Measurements from ENCODE around the gene ECPAS. TPM values are rescaled to one million over a fixed set of nuclear protein-coding genes. Genes with fewer than 3 reads are reported as not detected.
"Not testable (repeated sequence)": the region's sequence is repeated elsewhere in the genome, so short reads cannot be mapped to it uniquely, and the experiment has no call there.

Gene ECPAS
- total RNA-seq, 2 experiments from 2014 or later, result 66.0 to 68.1 TPM

DNA sequence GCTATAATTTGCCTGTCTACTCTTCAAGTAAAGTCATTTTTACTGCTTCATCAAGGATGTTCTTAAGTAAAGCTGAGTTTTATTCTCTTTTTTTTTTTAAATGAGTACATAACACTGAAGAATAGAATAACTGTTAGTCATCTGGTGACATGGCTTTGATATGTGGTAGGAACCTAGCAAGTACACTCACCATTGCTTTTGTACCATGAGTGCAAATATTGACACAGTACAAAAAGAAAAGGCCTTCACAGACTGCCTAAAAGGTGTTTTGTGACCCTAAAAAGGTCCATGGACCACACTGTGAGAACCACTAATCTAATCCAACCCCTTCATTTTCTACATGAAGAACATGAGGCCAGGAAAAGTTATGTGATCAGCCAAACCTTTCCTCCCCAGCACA, 55.0 kb downstream of the ECPAS start:
- Mint-ChIP-seq H3K4me3 (no peak overlapping the region), H3K36me3 (ENCODE audit: low read depth) (peaks cover 70% of the 10 kb centered on the region), H3K9me3 (no peaks in the 10 kb centered on the region), H3K4me1 (peaks cover 15% of the 10 kb centered on the region), H3K27me3 (no peaks in the 10 kb centered on the region), H3K27ac (no peak overlapping the region)
- DNase-seq, result no peak
- ChIA-PET POLR2A (interaction anchor here (0.8 kb wide), 1 partner anchor 38 kb away, joined by 5 read pairs; no protein-coding TSS in a partner anchor), CTCF (no interaction called here)

DNA sequence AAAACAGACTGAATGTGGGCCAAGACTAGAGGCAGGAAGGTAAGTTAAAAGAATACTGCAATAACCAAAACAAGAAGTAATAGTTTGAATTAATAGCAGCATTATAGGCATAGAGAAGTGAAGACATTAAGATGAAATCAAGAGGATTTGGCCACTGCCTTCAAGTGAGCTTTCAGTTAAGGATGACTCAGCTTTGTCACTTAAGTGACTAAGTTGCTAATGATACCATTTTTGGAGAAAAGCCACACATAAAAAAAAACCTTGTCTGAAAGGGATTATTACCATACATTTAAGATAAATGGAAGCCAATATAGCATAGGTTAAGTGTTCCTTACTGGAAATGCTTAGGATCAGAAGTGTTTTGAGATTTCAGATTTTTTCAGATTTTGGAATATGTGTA, 57.0 kb downstream of the ECPAS start:
- Mint-ChIP-seq H3K4me1 (peaks cover 15% of the 10 kb centered on the region), H3K27ac (peak overlapping the region; percentile 52), H3K9me3 (no peaks in the 10 kb centered on the region), H3K36me3 (ENCODE audit: low read depth) (peaks cover 78% of the 10 kb centered on the region), H3K4me3 (no peak overlapping the region), H3K27me3 (no peaks in the 10 kb centered on the region)
- ChIA-PET POLR2A (no interaction called here), CTCF (interaction anchor here (0.7 kb wide), 1 partner anchor 948 kb away, joined by 3 read pairs; no protein-coding TSS in a partner anchor)
- DNase-seq, result no peak

DNA sequence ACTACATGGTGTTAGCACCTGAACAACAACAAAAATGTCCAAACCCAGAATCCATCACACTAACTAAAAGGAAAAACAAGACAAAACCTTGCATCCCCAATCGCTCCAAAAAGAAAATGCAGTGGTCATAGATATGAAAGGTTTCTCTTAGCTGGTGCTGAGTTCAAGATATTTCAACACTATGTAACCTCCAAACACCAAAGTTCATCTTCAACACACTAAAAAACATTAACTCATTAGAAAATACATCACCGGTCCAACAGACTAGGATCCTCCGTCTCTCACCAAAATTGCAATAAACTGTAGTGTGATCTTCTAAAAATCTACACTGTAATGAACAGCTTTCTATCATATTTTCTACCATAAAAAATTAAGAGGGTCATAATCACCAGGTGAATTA, 60.8 kb downstream of the ECPAS start:
- H3K27me3 Mint-ChIP-seq, result no peaks in the 10 kb centered on the region
- no peak for DNase-seq
- no peak overlapping the region for H3K27ac Mint-ChIP-seq
- no peak overlapping the region for H3K4me3 Mint-ChIP-seq
- H3K36me3 Mint-ChIP-seq (ENCODE audit: low read depth), result peaks cover 69% of the 10 kb centered on the region
- POLR2A ChIA-PET, result no interaction called here
- CTCF ChIA-PET, result no interaction called here
- no peaks in the 10 kb centered on the region for H3K9me3 Mint-ChIP-seq
- peaks cover 15% of the 10 kb centered on the region for H3K4me1 Mint-ChIP-seq

DNA sequence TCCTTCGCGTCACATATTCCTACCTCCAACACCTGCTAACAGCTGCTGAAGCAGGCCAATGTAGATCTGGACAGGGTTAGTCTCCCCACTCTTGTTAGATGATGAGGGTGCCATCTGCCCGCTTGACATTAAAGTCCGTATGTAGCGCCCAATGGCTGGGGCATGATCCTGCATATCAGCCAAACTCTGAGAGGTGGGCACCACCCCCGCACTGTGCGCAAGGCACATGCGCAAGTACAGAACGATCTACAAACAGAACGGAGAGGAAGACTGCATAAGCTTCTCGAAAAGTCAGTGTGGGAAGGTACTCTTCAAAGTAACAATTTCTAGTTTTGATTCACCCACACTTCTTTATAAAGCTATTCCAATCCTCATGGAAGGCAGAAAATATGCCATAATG, 69.8 kb downstream of the ECPAS start:
- Mint-ChIP-seq H3K36me3 (ENCODE audit: low read depth) (peaks cover 66% of the 10 kb centered on the region), H3K27me3 (no peaks in the 10 kb centered on the region), H3K27ac (no peak overlapping the region), H3K4me1 (no peaks in the 10 kb centered on the region), H3K4me3 (no peak overlapping the region), H3K9me3 (no peaks in the 10 kb centered on the region)
- CTCF ChIA-PET, result no interaction called here
- POLR2A ChIA-PET, result no interaction called here
- DNase-seq, result no peak

DNA sequence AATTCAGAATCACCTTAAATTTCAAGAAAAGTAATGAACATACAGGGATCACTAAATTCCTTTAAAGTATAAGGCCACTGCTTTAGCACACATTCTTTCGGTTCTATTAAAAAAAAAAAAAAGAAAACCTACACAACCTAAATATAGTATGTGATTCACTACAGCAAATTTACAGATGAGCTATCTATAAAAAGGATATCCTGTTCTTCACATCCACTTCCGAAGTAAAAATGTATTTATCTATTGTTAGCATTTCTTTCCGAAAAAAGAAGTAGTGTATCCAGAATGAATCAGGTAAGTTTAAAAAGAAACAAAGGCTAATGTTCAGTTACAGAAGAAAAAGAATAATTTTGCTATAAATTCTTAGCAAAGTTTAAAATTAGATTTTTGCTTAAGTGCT, 70.2 kb downstream of the ECPAS start:
- CTCF ChIA-PET, result no interaction called here

DNA sequence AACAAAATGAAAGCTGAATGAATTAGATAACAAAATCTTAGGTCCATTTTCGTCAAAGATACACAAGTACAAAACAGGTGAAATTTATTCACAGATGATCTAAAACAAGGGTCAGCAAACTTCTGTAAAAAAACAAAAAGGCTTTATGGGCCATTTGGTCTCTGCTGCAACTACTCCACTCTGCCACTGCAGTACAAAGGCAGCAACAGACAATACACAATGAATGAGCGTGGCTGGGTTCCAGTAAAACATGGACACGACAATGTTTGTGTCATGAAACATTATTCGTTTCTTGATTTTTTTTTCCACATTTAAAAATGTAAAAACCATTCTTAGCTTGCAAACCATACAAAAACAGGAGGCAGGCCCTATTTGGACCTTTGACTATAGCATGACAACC, 71.9 kb downstream of the ECPAS start:
- Mint-ChIP-seq H3K9me3 (no peaks in the 10 kb centered on the region), H3K4me1 (no peaks in the 10 kb centered on the region), H3K27me3 (no peaks in the 10 kb centered on the region), H3K27ac (no peak overlapping the region), H3K36me3 (ENCODE audit: low read depth) (peaks cover 81% of the 10 kb centered on the region), H3K4me3 (no peak overlapping the region)
- no peak for DNase-seq
- POLR2A ChIA-PET, result no interaction called here
- CTCF ChIA-PET, result interaction anchor here (1.3 kb wide), 1 partner anchor 11 kb away, joined by 4 read pairs; no protein-coding TSS in a partner anchor

More for the DNA sequence above, 70.2 kb downstream of the ECPAS start:
- POLR2A ChIA-PET, result no interaction called here
- H3K36me3 Mint-ChIP-seq (ENCODE audit: low read depth), result peaks cover 66% of the 10 kb centered on the region
- H3K4me1 Mint-ChIP-seq, result no peaks in the 10 kb centered on the region
- H3K27me3 Mint-ChIP-seq, result no peaks in the 10 kb centered on the region
- no peak for DNase-seq
- H3K9me3 Mint-ChIP-seq, result no peaks in the 10 kb centered on the region
- no peak overlapping the region for H3K27ac Mint-ChIP-seq
- no peak overlapping the region for H3K4me3 Mint-ChIP-seq

DNA sequence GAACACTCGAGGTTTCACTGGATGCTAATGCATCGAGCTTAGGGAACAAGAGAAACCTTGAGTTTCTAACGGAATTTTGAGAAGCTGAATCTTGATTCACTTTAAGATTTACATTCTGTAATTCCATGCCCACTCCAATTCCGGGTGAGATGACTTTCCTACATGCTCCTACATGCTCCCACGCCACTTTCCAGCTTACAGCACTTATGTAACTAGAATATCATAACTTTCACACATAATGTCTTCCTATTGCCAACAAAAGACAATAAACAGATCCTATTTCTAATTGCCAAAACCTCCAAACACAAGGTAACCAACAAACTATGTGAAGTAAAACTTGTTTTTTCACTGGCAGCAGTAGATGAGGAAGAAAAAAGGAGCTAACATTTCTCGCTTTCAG, 72.9 kb downstream of the ECPAS start:
- Mint-ChIP-seq H3K4me3 (no peak overlapping the region), H3K27ac (no peak overlapping the region), H3K36me3 (ENCODE audit: low read depth) (peaks cover 82% of the 10 kb centered on the region), H3K4me1 (no peaks in the 10 kb centered on the region), H3K27me3 (no peaks in the 10 kb centered on the region), H3K9me3 (no peaks in the 10 kb centered on the region)
- DNase-seq, result no peak
- POLR2A ChIA-PET, result no interaction called here
- CTCF ChIA-PET, result interaction anchor here (0.5 to 1.3 kb wide), 2 partner anchors 10 to 94 kb away, joined by 3 to 4 read pairs; no protein-coding TSS in a partner anchor

DNA sequence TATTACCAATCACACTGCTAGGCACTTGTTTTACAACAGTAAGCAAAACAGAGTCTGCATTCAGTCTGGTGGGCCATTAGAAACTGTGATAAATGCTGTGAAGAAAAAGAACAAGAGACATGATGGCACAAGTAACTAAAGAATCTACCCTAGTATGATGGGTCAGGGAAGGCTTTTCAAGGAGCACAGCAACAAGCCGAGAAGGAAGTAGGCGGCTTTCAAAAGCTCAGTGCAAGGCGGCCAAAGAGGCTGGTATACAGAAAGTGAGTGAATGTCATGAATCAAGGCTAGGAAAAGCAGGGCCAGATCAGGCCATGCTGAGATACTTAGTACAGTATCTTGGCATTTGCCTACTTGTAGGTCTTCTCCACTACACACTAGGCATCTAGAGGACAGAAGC, 76.4 kb downstream of the ECPAS start:
- no peak overlapping the region for H3K4me3 Mint-ChIP-seq
- no peak for DNase-seq
- H3K9me3 Mint-ChIP-seq, result peaks cover 16% of the 10 kb centered on the region
- ChIA-PET POLR2A (interaction anchor here (1.1 kb wide), 1 partner anchor 10 kb away, joined by 4 read pairs; no protein-coding TSS in a partner anchor), CTCF (no interaction called here)
- H3K27me3 Mint-ChIP-seq, result no peaks in the 10 kb centered on the region
- H3K36me3 Mint-ChIP-seq (ENCODE audit: low read depth), result peaks cover 87% of the 10 kb centered on the region
- H3K4me1 Mint-ChIP-seq, result peaks cover 6% of the 10 kb centered on the region
- no peak overlapping the region for H3K27ac Mint-ChIP-seq

DNA sequence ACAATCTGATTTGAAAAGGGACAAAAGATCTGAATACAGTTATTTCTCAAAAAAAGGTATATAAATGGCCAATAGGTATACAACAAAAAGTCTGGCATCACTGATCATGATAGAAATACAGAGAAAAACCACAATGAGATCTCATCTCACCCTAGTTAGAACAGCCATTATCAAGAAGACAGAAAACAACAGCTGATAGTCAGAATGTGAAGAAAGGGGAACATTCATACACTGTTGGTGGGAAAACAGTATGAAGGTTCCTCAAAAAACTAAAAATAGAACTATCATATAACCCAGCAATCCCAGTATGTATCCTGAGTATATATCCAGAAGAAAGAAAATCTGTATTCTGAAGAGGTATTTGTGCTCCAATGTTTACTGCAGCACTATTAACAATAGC, 78.5 kb downstream of the ECPAS start:
- Mint-ChIP-seq H3K9me3 (peaks cover 34% of the 10 kb centered on the region), H3K27me3 (no peaks in the 10 kb centered on the region), H3K4me3 (no peak overlapping the region), H3K27ac (no peak overlapping the region), H3K36me3 (ENCODE audit: low read depth) (peaks cover 90% of the 10 kb centered on the region), H3K4me1 (peaks cover 6% of the 10 kb centered on the region)
- ChIA-PET CTCF (interaction anchor here (0.7 kb wide), 1 partner anchor 25 kb away, joined by 3 read pairs; no protein-coding TSS in a partner anchor), POLR2A (no interaction called here)
- DNase-seq, result no peak

DNA sequence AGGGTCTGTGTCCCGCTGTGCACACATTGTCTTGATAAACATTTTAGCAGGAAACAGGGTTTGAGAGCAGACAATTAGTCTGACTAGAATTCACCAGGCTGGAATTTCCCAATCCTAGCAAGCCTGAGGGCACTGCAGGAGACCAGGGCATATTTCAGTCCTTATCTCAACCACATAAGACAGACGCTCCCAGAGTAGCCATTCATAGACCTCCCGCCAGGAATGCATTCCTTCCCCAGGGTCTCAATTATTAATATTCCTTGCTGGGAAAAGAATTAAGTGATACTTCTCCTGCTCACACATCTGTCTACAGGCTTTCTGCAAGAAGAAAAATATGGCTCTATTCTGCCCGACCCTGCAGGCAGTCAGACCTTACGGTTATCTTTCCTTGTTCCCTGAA, 82.7 kb downstream of the ECPAS start:
- H3K27me3 Mint-ChIP-seq, H3K4me3 Mint-ChIP-seq, DNase-seq, H3K4me1 Mint-ChIP-seq, POLR2A ChIA-PET, H3K27ac Mint-ChIP-seq: not testable (repeated sequence)
- CTCF ChIA-PET, result interaction anchor here (0.6 to 1.1 kb wide), 2 partner anchors 10 to 30 kb away, joined by 3 to 4 read pairs; no protein-coding TSS in a partner anchor
- Mint-ChIP-seq H3K36me3 (ENCODE audit: low read depth) (peaks cover 83% of the 10 kb centered on the region), H3K9me3 (peaks cover 39% of the 10 kb centered on the region)

DNA sequence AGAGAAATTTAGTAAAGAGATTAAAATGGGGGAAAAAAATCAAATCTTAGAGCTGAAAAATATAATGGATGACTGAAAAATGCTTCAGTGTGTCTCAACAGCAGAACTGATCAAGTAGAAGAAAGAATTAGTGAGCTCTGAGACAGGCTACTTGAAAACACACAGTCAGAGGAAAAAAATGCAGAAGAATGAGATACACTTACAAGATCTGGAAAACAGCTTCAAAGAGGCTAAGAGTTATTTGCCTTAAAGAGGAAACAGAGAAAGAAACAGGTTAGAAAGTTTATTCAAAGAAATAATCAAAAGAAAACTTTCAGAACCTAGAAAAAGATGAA, 83.7 kb downstream of the ECPAS start:
- Mint-ChIP-seq H3K27me3 (no peaks in the 10 kb centered on the region), H3K4me1 (peaks cover 3% of the 10 kb centered on the region), H3K27ac (no peak overlapping the region), H3K9me3 (peaks cover 34% of the 10 kb centered on the region), H3K4me3 (no peak overlapping the region), H3K36me3 (ENCODE audit: low read depth) (peaks cover 77% of the 10 kb centered on the region)
- ChIA-PET POLR2A (no interaction called here), CTCF (interaction anchor here (0.5 to 1.2 kb wide), 4 partner anchors 9 to 528 kb away, joined by 3 to 7 read pairs (median 4); no protein-coding TSS in a partner anchor)
- no peak for DNase-seq

DNA sequence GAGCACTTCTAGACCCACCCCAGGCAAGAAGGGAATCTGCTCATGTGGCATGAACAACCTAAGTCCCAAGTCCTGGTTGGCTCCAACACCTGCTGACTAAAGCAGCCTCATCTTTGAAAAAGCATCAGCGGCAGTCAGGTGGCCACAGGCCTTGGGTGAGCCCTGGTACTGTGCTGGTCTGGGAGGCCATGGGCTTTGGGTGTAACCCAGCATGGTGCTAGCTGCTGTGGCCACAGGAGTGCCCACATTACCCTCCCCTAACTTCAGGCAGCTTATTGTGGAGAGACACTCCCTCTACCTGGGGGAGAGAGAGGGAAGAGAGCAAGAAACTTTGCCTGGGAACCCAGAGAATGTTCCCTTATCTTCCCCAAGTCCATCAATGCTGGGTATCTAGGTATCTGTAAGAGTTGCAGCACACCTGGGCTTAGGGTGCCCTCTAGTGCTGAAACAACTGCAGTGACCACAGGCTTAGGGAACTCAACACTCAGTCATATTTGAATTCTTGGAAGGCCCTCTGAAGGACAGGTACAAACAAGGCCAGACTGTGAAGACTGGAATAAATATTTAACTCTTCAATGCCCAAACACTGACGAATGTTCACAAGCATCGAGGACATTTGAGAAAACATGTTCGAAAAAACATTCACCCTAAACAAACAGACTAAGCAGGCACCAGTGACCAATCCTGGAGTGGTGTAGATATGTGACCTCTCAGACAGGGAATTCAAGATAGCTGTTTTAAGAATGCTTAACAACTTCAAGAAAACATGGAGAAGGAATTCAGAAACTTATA, 84.2 kb downstream of the ECPAS start:
- Mint-ChIP-seq H3K36me3 (ENCODE audit: low read depth) (peaks cover 77% of the 10 kb centered on the region), H3K9me3 (peaks cover 29% of the 10 kb centered on the region), H3K27ac (no peak overlapping the region), H3K4me1 (peaks cover under 1% of the 10 kb centered on the region), H3K27me3 (no peaks in the 10 kb centered on the region), H3K4me3 (no peak overlapping the region)
- ChIA-PET CTCF (interaction anchor here (0.5 to 1.2 kb wide), 4 partner anchors 10 to 528 kb away, joined by 3 to 7 read pairs (median 4); no protein-coding TSS in a partner anchor), POLR2A (no interaction called here)
- DNase-seq, result peak; percentile 23

DNA sequence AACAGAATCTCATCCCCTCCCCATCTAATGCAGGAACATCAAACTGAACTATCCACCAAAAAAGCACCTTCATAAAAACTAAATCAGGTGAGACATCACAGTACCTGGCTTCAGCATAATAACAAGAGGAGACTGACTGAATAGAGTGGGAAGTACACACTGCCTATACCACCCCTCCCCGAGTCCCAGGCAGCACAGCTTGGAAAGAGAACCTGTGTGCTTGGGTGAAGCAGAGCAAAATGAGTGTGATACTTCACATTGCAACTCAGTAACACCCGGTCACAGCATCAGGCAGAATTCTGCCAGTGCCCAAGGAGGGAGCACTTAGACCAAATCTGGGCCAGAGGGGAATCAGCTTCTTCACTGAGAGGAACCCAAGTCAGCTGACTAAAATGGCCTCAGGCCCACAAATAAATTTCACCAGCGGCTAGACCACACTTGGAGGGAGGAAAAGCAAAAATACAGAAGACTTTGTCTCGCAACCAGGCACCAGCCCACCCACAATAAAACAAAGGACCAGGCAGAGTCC, 84.9 kb downstream of the ECPAS start:
- ChIA-PET CTCF (no interaction called here), POLR2A (no interaction called here)
- H3K9me3 Mint-ChIP-seq, result peaks cover 22% of the 10 kb centered on the region

DNA sequence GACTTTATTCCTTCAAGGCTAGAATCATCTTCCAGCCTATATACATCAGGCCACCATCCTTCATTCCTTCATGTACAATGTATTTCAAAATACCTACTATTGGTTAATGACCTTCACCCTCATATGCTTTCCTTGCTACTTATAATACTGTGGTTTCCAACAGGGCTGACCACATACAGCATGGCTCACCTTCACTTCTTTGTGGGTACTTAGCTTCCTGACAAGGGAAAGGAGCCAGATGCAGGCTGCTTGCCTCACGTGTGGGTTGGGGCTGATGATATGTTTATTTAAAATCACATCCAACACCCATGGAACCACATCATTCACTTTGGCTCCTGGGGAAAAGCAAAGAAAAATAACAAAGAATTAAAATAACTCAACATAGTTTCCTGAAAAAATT, 90.2 kb downstream of the ECPAS start:
- no peak overlapping the region for H3K4me3 Mint-ChIP-seq
- no peaks in the 10 kb centered on the region for H3K9me3 Mint-ChIP-seq
- H3K27me3 Mint-ChIP-seq, result no peaks in the 10 kb centered on the region
- H3K27ac Mint-ChIP-seq, result no peak overlapping the region
- ChIA-PET CTCF (no interaction called here), POLR2A (no interaction called here)
- peaks cover 53% of the 10 kb centered on the region for H3K36me3 Mint-ChIP-seq (ENCODE audit: low read depth)
- H3K4me1 Mint-ChIP-seq, result peaks cover 6% of the 10 kb centered on the region
- DNase-seq, result no peak

More for the DNA sequence above, 84.9 kb downstream of the ECPAS start:
- no peak for DNase-seq
- Mint-ChIP-seq H3K36me3 (ENCODE audit: low read depth) (peaks cover 77% of the 10 kb centered on the region), H3K27me3 (no peaks in the 10 kb centered on the region), H3K27ac (no peak overlapping the region), H3K4me1 (peaks cover 6% of the 10 kb centered on the region), H3K4me3 (no peak overlapping the region)

All from activated CD4-positive, alpha-beta memory T cell treated with anti-CD3 and anti-CD28 coated beads, Interleukin-2, amount 10 ng/mL, durations not matched to agents 7 days and 5 days (primary cell).